Measurements from ENCODE around the gene CFTR.
"Not testable (repeated sequence)": the region's sequence is repeated elsewhere in the genome, so short reads cannot be mapped to it uniquely, and the experiment has no call there.

CFTR gene

GRCh38 chr7:117698018-117698417 is 218.2 kb downstream of the CFTR start:
- no peak for FAIRE-seq

- no peak for FAIRE-seq
These were observed 224.2 kb downstream of the CFTR start for GRCh38 chr7:117704063-117704462.

- no peak for FAIRE-seq
These were observed 225.8 kb downstream of the CFTR start for GRCh38 chr7:117705630-117706029.

- no peak for FAIRE-seq
These were observed 226.4 kb downstream of the CFTR start for GRCh38 chr7:117706210-117706609.

- no peak for FAIRE-seq
These were observed 227.3 kb downstream of the CFTR start for GRCh38 chr7:117707080-117707479.

- FAIRE-seq: not testable (repeated sequence)
These were observed 228.3 kb downstream of the CFTR start for GRCh38 chr7:117708173-117708572.

GRCh38 chr7:117711556-117711955 is 231.7 kb downstream of the CFTR start:
- no peak for FAIRE-seq

GRCh38 chr7:117715784-117716445 is 236.1 kb downstream of the CFTR start:
- no peak for FAIRE-seq

GRCh38 chr7:117716707-117717299 is 237.0 kb downstream of the CFTR start:
- no peak for FAIRE-seq

GRCh38 chr7:117717357-117717756 is 237.5 kb downstream of the CFTR start:
- FAIRE-seq: no peak
